Prostate gland (tissue), 2 donors: ENCODE results near the gene ADGB.

ENCODE experiments used
- POLR2A ChIP-seq: fragments of 450-650 bp; IDR thresholded peaks from one replicate; pipeline ENCODE4 v1.6.1; 2016; ENCODE audit warnings: antibody characterized with exemption, mild to moderate bottlenecking
- TF ChIP-seq, protein P1 (sequence below), 4 experiments: fragments of 200-600 bp in 2 of 4; fragments of 450-650 bp in 2 of 4; sonication (generic) in 2 of 4; IDR thresholded peaks; 1 replicate in 3 of 4; 2 replicates in 1 of 4; pipeline ENCODE4 v1.5.1; 2016 to 2019; ENCODE audit warnings: antibody characterized with exemption in 4 of 4, mild to moderate bottlenecking in 2 of 4, moderate library complexity in 2 of 4

DNA sequence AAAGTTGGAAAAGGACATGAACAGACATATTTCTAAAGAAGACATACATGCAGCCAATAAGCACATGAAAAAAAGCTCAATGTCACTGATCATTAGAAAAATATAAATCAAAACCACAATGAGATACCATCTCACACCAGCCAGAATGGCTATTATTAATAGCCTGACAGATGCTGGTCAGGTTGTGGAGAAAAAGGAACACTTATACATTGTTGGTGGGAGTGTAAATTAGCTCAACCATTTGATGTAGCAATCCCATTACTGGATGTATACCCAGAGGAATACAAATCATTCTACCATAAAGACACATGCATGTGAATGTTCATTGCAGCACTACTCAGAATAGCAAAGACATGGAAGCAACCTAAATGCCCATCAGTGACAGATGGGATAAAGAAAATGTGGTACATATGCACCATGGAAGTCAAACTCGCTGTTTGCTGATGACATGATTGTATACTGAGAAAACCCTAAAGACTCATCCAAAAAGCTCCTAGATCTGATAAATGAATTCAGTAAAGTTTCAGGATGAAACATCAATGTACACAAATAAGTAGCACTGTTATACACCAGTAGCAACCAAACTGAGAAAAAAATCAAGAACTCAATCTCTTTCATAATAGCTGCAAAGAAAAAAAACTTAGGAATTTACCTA is 196.8 kb downstream of the ADGB start:
- no peak for TF ChIP-seq POLR2A
- TF ChIP-seq, protein P1, sequence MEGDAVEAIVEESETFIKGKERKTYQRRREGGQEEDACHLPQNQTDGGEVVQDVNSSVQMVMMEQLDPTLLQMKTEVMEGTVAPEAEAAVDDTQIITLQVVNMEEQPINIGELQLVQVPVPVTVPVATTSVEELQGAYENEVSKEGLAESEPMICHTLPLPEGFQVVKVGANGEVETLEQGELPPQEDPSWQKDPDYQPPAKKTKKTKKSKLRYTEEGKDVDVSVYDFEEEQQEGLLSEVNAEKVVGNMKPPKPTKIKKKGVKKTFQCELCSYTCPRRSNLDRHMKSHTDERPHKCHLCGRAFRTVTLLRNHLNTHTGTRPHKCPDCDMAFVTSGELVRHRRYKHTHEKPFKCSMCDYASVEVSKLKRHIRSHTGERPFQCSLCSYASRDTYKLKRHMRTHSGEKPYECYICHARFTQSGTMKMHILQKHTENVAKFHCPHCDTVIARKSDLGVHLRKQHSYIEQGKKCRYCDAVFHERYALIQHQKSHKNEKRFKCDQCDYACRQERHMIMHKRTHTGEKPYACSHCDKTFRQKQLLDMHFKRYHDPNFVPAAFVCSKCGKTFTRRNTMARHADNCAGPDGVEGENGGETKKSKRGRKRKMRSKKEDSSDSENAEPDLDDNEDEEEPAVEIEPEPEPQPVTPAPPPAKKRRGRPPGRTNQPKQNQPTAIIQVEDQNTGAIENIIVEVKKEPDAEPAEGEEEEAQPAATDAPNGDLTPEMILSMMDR (IDR thresholded peaks at IDR 0.05): no peak
